ENCODE results near the gene RSPH9.

The RSPH9 gene

DNA sequence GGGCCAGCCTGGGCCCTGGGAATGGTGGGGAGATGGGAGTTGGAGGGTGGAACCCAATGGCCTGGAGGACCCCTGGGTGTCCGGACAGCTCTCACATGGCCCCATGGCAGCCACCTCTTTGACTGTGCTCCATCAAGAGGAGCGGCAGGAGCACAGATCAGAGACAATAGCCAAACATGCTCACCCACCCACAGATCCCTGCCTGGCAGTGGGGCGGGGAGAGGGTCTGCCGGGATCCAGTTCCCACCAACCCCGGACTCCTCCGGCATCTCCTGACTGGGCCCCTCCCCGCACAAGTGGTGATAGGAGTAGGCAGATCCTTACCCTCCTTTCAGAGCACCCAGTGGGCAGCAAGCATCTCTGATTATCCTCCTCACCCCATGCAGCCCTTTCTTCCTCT lies 74.7 kb downstream of the RSPH9 start:
- Histone ChIP-seq H3K27me3 (ENCODE audit: control insufficient read depth, low read length) (peaks cover 4% of the 10 kb centered on the region; the same call in 1 of the 2 replicates), H4K20me1 (ENCODE audit: control insufficient read depth, insufficient read depth, low read depth, low read length) (no peaks in the 10 kb centered on the region), H3F3A (ENCODE audit: control insufficient read depth, insufficient read depth) (peaks cover 8% of the 10 kb centered on the region), H3K4me2 (ENCODE audit: low read length) (no peak overlapping the region), H3K4me1 (ENCODE audit: control insufficient read depth, low read length) (peaks cover 26% of the 10 kb centered on the region), H3K36me3 (ENCODE audit: control insufficient read depth, low read length) (no peaks in the 10 kb centered on the region), H3K9me2 (replicated peaks; ENCODE audit: control insufficient read depth, low read length) (no peaks in the 10 kb centered on the region), H3K9me3 (ENCODE audit: control insufficient read depth, insufficient read depth, low read length) (no peaks in the 10 kb centered on the region), H3K4me3 (ENCODE audit: low read length) (no peak overlapping the region), H3K79me2 (ENCODE audit: control insufficient read depth, low read length) (no peaks in the 10 kb centered on the region), H3K27ac (ENCODE audit: low read depth, low read length) (no peak overlapping the region)
- TF ChIP-seq EZH2phosphoT487 (IDR thresholded peaks at IDR 0.05; ENCODE audit: borderline replicate concordance, low read length) = no peak
- TF ChIP-seq, protein P1, sequence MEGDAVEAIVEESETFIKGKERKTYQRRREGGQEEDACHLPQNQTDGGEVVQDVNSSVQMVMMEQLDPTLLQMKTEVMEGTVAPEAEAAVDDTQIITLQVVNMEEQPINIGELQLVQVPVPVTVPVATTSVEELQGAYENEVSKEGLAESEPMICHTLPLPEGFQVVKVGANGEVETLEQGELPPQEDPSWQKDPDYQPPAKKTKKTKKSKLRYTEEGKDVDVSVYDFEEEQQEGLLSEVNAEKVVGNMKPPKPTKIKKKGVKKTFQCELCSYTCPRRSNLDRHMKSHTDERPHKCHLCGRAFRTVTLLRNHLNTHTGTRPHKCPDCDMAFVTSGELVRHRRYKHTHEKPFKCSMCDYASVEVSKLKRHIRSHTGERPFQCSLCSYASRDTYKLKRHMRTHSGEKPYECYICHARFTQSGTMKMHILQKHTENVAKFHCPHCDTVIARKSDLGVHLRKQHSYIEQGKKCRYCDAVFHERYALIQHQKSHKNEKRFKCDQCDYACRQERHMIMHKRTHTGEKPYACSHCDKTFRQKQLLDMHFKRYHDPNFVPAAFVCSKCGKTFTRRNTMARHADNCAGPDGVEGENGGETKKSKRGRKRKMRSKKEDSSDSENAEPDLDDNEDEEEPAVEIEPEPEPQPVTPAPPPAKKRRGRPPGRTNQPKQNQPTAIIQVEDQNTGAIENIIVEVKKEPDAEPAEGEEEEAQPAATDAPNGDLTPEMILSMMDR (IDR thresholded peaks at IDR 0.05; ENCODE audit: low read depth, low read length, poor library complexity, severe bottlenecking) = no peak

DNA sequence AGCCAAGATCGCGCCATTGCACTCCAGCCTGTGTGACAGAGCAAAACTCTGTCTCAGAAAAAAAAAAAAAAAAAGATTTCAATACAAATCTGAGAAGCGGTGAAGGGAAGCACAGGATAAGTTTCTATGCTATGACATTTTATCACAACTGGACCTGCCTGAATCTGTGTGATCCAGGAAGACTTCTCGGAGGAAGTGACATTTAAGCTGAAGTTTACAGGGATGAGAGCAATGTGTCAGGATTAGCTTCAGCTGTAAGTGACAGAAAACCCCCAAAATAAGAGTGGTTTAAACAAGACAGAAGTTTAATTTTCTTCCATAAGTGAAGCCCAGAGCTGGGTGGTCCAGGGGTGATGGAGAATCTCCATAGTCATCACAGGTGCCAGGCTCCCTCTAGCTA lies 76.2 kb downstream of the RSPH9 start:
- no peak for TF ChIP-seq EZH2phosphoT487 (IDR thresholded peaks at IDR 0.05; ENCODE audit: borderline replicate concordance, low read length)
- TF ChIP-seq, protein P1 (IDR thresholded peaks at IDR 0.05; ENCODE audit: low read depth, low read length, poor library complexity, severe bottlenecking) = no peak

More for the DNA sequence above, 76.2 kb downstream of the RSPH9 start:
- no peaks in the 10 kb centered on the region for H3K79me2 ChIP-seq (ENCODE audit: control insufficient read depth, low read length)
- no peak overlapping the region for H3K4me3 ChIP-seq (ENCODE audit: low read length)
- H3K27ac ChIP-seq (ENCODE audit: low read depth, low read length) = no peak overlapping the region
- no peaks in the 10 kb centered on the region for H3F3A ChIP-seq (ENCODE audit: control insufficient read depth, insufficient read depth)
- H3K9me3 ChIP-seq (ENCODE audit: control insufficient read depth, insufficient read depth, low read length) = no peaks in the 10 kb centered on the region
- no peak overlapping the region for H3K4me2 ChIP-seq (ENCODE audit: low read length)
- peaks cover 26% of the 10 kb centered on the region for H3K4me1 ChIP-seq (ENCODE audit: control insufficient read depth, low read length)
- H3K36me3 ChIP-seq (ENCODE audit: control insufficient read depth, low read length) = no peaks in the 10 kb centered on the region
- H3K27me3 ChIP-seq (ENCODE audit: control insufficient read depth, low read length) = peaks cover 4% of the 10 kb centered on the region; the same call in 1 of the 2 replicates
- H4K20me1 ChIP-seq (ENCODE audit: control insufficient read depth, insufficient read depth, low read depth, low read length) = no peaks in the 10 kb centered on the region
- H3K9me2 ChIP-seq (replicated peaks; ENCODE audit: control insufficient read depth, low read length) = no peaks in the 10 kb centered on the region

All from DOHH2 (cell line).